ENCODE measurements around the gene ILK.

DNA sequence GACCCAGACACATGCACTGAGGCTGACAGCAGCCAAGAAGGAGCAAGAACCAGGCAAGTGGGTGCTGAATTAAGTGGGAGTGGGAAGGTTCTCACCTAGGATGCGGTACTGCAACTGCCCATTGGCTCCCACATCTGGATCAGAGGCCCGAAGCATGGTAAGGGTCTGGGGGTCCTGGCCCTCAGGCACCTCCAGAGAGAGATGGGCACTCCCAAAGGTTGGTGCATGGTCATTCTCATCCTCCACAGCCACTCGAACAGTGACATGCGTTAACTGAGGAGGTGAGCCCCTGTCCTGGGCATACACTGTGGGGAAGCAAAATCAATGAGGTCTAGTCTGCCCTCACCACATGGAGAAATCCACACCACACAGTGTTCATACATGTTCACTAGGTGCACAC is 25.0 kb downstream of the ILK start:
- TF ChIP-seq CTCF (IDR thresholded peaks at IDR 0.05) (no peak), POLR2A (IDR thresholded peaks at IDR 0.05) (no peak)
